ENCODE measurements around the gene KLHL4. TPM values are rescaled to one million over a fixed set of nuclear protein-coding genes. Genes with fewer than 3 reads are reported as not detected.

KLHL4 gene
- total and polyA plus RNA-seq, 2 of the 13 experiments (the other 11 are each of a cell fraction or from before 2014, with no cell fraction given), result 0.15 TPM; not detected in 1

- Histone ChIP-seq H3K27me3 (ENCODE audit: control insufficient read depth in 1 of 2, insufficient read depth in 2 of 2, low read length in 2 of 2) (no peaks in the 10 kb centered on the region), H3K9me3 (ENCODE audit: low read length) (no peaks in the 10 kb centered on the region), H3K4me2 (ENCODE audit: low read depth, low read length) (no peak overlapping the region), H4K20me1 (ENCODE audit: insufficient read depth, low read length) (no peaks in the 10 kb centered on the region), H3K4me1 (ENCODE audit: insufficient read depth, low read length) (no peaks in the 10 kb centered on the region), H3K36me3 (replicated peaks in 1 of 2; ENCODE audit: control insufficient read depth in 1 of 2, insufficient read depth in 2 of 2, low read length in 2 of 2) (no peaks in the 10 kb centered on the region), H3K9ac (ENCODE audit: insufficient read depth, low read depth, low read length) (no peak overlapping the region), H3K4me3 (replicated peaks in 1 of 3; ENCODE audit: insufficient read depth in 1 of 3, low read depth in 2 of 3, low read length in 3 of 3) (no peak overlapping the region), H2AFZ (ENCODE audit: low read length) (no peak overlapping the region), H3K27ac (ENCODE audit: extremely low read length, insufficient read depth, low read length) (no peak overlapping the region), H3K79me2 (ENCODE audit: insufficient read depth, low read length) (no peaks in the 10 kb centered on the region)
- intact Hi-C loops (cut with micrococcal nuclease; ENCODE audit: unreplicated experiment) (no loop called here), in situ Hi-C loops (cut with HindIII; ENCODE audit: extremely low pct_ligation_motif_present, low pct_unique_long_range_greater_than_20kb) (no loop called here)
- no peak for DNase-seq (ENCODE audit: low spot score)
- TF ChIP-seq SUZ12 (IDR thresholded peaks at IDR 0.05; ENCODE audit: low read depth, low read length) (no peak), MYPOP (CRISPR knock-in tag; IDR thresholded peaks at IDR 0.05) (no peak), POLR2AphosphoS5 (IDR thresholded peaks at IDR 0.05; ENCODE audit: low read depth, low read length) (no peak), ZBTB21 (CRISPR knock-in tag; IDR thresholded peaks at IDR 0.05) (no peak), ZNF34 (CRISPR knock-in tag; IDR thresholded peaks at IDR 0.05; ENCODE audit: borderline replicate concordance) (no peak), DMAP1 (CRISPR knock-in tag; IDR thresholded peaks at IDR 0.05) (no peak)
- CTCF ChIA-PET (ENCODE audit: low intra/inter-chr PET ratio, low total read pairs), result no interaction called here
- BruUV-seq (replicated peaks), result no TSS peak
- no peak for FAIRE-seq
- ATAC-seq, result no peak
- POLR2A ChIA-PET, result no interaction called here
- WGBS (ENCODE audit: low lambda C conversion rate), result 18% methylated on average over 3 of the region's 3 CpGs
These were observed 109.4 kb downstream of the KLHL4 start for GRCh38 chrX:87626996-87627395.

- intact Hi-C loops (cut with micrococcal nuclease; ENCODE audit: unreplicated experiment), result no loop called here
- Histone ChIP-seq H3K9me3 (ENCODE audit: low read length) (no peaks in the 10 kb centered on the region), H3K9ac (ENCODE audit: insufficient read depth, low read depth, low read length) (no peak overlapping the region), H3K79me2 (ENCODE audit: insufficient read depth, low read length) (no peaks in the 10 kb centered on the region), H3K4me1 (ENCODE audit: insufficient read depth, low read length) (no peaks in the 10 kb centered on the region), H3K4me3 (replicated peaks in 1 of 3; ENCODE audit: insufficient read depth in 1 of 3, low read depth in 2 of 3, low read length in 3 of 3) (no peak overlapping the region), H2AFZ (ENCODE audit: low read length) (no peak overlapping the region), H3K27ac (ENCODE audit: extremely low read length, insufficient read depth, low read length) (no peak overlapping the region), H3K4me2 (ENCODE audit: low read depth, low read length) (no peak overlapping the region), H4K20me1 (ENCODE audit: insufficient read depth, low read length) (no peaks in the 10 kb centered on the region), H3K36me3 (replicated peaks in 1 of 2; ENCODE audit: control insufficient read depth in 1 of 2, insufficient read depth in 2 of 2, low read length in 2 of 2) (no peaks in the 10 kb centered on the region), H3K27me3 (ENCODE audit: control insufficient read depth in 1 of 2, insufficient read depth in 2 of 2, low read length in 2 of 2) (no peaks in the 10 kb centered on the region)
- no peak for DNase-seq (ENCODE audit: low spot score)
- POLR2A ChIA-PET, result no interaction called here
- no TSS peak for BruUV-seq (replicated peaks)
- CTCF ChIA-PET (ENCODE audit: low intra/inter-chr PET ratio, low total read pairs), result no interaction called here
- 0% methylated on average over 3 of the region's 3 CpGs for WGBS (ENCODE audit: low lambda C conversion rate)
- in situ Hi-C loops (cut with HindIII; ENCODE audit: extremely low pct_ligation_motif_present, low pct_unique_long_range_greater_than_20kb), result no loop called here
- no peak for ATAC-seq
- FAIRE-seq, result no peak
- TF ChIP-seq KDM5A (IDR thresholded peaks at IDR 0.05; ENCODE audit: borderline replicate concordance, low read length), result no peak
- no peak for TF ChIP-seq ZNF644 (CRISPR knock-in tag; IDR thresholded peaks at IDR 0.05; ENCODE audit: low read depth)
- no peak for TF ChIP-seq PHF5A (CRISPR knock-in tag; IDR thresholded peaks at IDR 0.05; ENCODE audit: low read depth, unreplicated experiment)
- no peak for TF ChIP-seq RAD51 (IDR thresholded peaks at IDR 0.05; ENCODE audit: borderline replicate concordance)
- TF ChIP-seq DNMT3B (CRISPR knock-in tag; conservative IDR thresholded peaks at IDR 0.05), result no peak
- no peak for TF ChIP-seq RBM22 (optimal IDR thresholded peaks at IDR 0.05; ENCODE audit: low read length)
- no peak for TF ChIP-seq ZNF572 (CRISPR knock-in tag; IDR thresholded peaks at IDR 0.05)
- no peak for TF ChIP-seq ZNF615 (CRISPR knock-in tag; IDR thresholded peaks at IDR 0.05; ENCODE audit: borderline replicate concordance)
- TF ChIP-seq ZNF143 (CRISPR knock-in tag; IDR thresholded peaks at IDR 0.05), result no peak
- TF ChIP-seq PATZ1 (CRISPR knock-in tag; IDR thresholded peaks at IDR 0.05), result no peak
- TF ChIP-seq GPBP1L1 (CRISPR knock-in tag; IDR thresholded peaks at IDR 0.05), result no peak
- no peak for TF ChIP-seq CHD2 (IDR thresholded peaks at IDR 0.05; ENCODE audit: low read depth, low read length)
These were observed 116.8 kb downstream of the KLHL4 start for GRCh38 chrX:87634361-87634760.
